TTC549 (cell line): Measurements from ENCODE around the gene CDX2.
"Not testable (repeated sequence)": the region's sequence is repeated elsewhere in the genome, so short reads cannot be mapped to it uniquely, and the experiment has no call there.

Source experiments
- FAIRE-seq: peaks from 2 replicates; lab custom pipeline; 2012; peaks lifted over from hg19 to GRCh38; lab: Jason Lieb, UNC

CDX2 gene

DNA sequence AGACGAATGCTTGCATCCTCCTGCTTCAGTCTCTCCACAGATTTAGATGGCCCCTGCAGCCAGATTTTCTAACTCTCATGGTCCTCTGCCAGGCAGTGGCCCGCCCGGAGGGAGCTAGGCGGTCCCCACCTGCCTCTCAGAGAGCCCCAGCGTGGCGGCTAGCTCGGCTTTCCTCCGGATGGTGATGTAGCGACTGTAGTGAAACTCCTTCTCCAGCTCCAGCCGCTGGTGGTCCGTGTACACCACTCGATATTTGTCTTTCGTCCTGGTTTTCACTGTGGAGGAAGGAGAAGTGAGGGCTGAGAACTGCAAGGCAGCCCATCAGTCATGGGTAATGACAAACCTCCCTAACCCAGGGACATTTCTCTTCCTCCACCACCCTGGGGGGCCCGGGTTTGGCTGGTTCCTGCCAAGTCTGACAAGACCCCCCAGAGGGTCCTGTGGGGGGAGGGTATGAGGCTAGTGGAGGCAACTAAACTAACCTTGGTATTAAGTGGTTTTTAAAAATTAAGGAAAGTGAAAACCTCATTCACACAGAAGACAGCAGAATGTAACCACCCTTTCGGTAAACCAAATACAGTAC lies 4.3 kb downstream of the CDX2 start:
- no peak for FAIRE-seq

DNA sequence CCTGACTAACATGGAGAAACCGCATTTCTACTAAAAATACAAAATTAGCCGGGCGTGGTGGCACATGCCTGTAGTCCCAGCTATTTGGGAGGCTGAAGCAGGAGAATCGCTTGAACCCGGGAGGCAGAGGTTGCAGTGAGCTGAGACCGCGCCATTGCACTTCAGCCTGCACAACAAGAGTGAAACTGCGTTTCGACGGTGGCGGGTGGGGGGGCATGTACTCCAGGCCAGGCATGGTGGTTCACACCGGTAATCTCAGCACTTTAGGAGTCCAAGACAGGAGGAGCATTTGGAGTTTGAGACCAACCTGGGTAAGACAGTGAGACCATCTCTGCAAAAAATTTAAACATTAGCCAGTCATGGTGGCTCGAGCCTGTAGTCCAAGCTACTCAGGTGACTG lies 4.9 kb downstream of the CDX2 start:
- FAIRE-seq = not testable (repeated sequence)

DNA sequence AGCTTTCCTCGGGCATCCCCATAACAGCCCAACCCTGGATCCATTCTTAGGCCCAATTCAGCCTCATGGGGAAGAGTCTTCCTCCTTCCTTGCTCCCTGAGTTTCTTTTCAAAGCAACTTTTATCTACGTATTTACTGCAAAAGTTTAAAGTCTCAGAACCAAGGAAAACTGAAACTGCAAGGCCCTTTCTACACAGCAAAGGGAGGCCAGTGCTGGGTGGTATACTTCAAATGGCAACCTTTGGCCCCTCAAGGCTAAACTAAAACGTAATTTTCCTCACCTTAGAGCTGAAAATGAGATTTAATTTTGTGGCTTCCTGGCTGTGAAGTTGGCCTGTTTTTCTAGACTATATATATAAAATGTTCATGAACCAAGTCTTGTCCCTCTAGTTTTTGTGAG lies 5.6 kb downstream of the CDX2 start:
- no peak for FAIRE-seq

DNA sequence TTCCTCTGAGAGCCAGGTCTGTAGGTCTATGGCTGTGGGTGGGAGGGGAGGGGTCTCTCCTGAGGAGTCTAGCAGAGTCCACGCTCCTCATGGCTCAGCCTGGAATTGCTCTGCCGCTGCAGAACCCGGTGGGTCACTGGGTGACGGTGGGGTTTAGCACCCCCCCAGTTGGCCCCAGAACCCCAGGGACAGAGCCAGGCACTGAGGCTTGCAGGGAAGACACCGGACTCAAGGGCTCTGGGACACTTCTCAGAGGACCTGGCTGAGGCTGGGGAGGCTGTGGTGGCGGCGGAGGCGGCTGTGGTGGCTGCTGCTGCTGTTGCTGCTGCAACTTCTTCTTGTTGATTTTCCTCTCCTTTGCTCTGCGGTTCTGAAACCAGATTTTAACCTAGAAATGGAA lies 6.1 kb downstream of the CDX2 start:
- no peak for FAIRE-seq

DNA sequence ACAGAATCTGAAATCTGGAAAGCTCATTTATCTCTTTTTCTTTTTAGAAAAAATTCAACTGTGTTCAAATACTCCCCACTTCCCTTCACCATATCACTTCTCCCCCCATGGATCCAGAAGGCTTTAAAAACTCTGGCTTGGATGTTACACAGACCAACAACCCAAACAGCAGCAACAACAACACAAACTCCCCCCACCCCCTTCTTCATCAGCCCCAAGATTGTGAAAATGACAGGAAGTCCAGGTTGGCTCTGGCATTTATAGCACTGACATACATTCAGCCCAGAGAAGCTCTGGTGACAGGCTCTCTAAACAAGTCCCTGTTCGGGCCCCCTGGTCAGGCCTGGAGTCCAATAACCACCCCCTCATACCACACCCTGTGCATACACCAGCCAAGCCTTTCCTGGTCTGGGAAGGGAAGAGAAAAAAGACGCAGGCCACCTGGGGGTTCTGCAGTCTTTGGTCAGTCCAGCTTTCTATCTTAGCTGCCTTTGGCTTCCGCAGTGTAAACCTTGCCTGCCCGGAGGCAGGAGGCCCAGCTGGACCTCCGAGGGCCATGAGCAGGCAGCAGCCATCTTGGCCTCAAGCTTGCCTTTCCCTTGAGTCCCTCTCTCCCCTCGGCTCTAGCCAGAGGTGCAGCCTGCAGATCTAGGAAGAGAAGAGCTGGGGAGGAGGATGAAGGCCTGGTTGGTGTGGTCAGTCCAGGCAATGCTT lies 6.8 kb downstream of the CDX2 start:
- FAIRE-seq = no peak

DNA sequence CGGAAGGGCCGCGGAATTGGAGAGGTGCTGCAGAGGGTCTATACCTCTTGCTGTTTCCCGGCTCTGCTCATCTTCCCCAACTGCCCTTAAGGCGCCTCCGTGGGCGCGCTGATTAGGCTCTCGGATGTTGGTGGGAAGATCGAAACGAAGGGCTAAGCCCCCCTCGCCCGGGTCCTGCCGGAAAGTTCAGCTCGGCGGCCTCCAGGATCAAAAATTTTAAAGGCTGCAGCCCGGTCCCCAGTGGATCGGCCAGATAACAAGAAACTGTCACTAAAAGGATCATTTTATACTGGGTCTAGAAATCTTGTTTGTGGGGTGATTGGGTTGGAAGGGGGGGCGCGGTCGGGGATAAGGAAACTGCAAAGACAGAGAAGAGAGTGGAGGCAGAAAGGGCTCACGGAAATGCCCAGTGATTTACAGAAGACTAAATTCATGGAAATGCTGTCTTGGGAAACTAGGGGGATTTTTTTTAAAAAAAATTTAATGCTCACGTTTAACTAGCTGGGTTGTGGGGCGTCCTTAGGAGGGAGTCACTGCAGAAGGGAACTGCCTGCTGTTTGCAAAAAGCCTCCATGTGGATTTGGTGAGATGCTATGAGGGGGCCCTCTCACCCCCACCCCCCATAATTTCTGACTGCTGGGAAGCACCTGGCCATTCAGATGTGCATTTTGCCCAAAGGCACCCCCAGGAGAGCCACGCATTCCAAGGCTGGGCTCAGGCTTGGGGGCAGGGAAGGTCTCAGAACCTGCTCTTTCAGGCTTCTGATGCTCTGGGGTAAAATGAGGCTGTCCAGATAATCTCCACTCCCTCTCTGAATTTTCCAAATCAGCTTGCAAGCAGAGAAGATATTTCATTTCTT lies 7.7 kb downstream of the CDX2 start:
- no peak for FAIRE-seq

DNA sequence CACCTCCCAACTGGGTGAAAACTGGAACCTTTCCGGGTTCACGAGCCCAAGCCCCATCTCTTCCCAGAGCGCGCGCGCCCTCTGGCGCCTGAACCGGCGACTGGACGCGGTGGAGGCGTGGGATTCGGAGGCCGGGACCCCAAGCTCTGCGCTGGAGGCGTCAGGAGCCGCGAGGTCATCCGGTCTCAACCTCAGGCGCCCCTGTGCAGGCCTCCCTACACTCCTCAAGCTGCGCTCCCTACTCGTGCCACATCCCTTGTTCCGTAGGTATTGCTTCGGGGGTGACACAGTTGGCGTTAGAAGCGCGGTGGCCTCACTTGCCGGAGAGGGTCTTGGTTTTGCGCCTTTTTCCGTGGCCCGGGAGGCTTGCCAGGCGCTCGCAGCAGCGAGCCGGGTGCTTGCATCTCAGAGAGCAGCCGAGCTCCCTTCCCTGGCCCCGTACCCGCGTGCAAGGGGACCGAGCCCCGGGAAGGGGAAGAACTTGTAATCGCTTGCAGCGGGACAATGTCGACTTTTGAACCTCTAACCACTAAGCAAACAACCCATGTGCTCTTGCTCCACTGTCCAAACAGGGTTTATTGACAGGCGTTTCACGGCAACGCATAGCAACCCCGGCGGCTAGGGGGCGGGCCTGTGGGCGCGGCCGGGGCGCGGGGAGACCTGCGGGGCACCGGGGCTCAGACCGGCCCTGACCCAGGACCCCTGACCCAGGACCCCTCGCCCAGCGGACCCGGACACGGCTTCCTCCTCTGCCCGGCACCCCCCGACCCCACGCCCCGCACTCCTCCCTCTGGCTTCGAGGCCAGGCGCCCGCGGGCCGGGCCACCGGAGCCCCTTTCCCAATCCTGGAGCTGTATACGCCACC lies 8.5 kb downstream of the CDX2 start:
- FAIRE-seq = no peak

DNA sequence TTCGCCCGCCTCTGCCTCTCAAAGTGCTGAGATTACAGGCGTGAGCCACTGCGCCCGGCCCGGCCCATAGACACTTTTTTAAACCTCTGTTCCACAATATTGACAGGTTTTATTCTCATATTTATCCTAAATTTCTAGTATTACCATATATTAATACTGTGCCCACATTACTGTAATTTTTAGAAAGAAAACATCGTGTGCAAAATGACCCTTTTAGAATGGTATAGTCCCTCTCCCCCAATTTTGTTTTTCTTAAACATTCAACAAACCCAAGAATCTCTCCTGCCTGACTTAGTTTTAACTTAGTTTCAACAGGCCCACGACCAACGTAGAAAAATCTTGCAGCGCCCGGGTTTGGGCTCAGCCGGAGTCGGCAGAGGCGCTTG lies 9.1 kb downstream of the CDX2 start:
- no peak for FAIRE-seq

DNA sequence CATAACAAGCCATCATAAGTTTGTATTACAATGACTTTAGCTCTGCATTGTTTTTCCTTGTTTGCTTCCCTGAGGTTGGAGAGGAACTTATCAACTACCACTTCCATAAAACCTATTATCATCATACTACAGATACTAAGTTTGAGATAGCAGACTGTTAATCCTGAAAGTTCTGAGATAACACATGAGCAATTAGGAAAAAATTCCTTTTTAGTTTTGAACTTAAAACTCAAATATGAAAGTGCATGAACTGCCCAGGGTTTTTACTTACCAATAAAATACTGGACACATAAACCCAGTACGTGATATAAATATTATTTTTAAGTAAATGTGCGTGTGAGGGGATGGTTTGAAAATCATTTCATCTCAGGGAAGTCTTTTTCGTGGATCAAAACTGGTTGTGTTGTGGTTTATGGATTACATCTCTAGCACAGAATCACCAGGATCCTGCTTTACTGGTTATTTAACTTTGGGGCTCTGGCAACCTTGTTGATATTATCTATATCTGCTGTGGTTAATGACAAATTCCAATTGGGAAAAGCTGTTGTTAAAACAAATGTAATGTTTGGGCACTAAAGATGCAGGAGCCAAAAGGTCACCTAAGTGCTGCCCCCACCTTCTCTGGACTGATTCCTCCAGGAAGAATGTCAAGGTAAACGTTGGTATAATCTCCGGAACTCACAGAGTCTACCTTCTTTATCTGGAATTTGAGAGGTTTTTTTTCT lies 12.4 kb downstream of the CDX2 start:
- no peak for FAIRE-seq

DNA sequence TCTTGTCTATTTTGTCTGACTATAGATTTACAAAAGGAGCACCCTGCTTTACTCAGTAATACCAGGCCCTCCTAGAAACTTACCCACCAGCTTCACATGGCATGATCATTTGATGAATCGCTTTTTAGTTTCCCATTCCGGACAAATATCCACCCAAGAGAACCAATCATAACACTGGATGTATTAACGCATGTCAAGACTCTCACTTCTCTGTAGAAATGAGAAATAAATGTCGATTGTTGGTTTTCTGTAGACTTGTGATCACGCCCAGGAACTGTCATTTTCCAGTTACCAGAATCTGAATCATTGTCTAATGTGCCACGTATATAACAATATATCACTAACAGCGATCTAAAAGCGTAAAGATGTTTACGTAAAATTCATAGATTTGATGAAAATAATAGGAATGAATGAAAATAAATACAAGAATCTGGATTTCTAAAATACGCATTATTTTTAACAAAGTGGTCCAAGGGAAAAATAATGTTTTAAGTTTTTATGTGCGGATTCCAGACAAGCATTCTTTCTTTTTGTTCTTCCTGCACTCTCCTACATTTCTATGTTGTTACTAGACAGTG lies 14.0 kb downstream of the CDX2 start:
- no peak for FAIRE-seq

DNA sequence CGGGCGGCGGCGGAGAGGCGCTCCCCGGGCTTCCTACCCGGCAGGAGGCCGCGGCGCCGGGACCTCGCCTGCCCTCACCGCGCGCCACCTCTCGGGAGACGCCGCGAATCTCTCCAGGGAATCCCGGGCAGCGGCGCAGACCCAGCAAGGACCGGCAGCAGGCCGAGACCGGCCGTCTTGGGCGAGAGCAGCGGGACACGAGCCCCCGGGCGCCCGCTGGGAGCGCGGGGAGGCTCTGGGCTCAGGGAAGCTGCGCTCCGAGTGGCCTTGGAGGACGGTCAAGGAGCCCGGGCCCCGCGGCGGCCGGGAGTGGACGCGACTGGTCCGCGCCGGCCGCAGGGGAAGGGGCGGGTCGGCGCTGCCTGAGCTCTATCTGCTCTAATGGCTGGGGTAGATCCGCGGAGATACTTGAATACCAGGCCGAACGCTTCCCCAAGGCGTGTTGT lies 14.7 kb downstream of the CDX2 start:
- no peak for FAIRE-seq

DNA sequence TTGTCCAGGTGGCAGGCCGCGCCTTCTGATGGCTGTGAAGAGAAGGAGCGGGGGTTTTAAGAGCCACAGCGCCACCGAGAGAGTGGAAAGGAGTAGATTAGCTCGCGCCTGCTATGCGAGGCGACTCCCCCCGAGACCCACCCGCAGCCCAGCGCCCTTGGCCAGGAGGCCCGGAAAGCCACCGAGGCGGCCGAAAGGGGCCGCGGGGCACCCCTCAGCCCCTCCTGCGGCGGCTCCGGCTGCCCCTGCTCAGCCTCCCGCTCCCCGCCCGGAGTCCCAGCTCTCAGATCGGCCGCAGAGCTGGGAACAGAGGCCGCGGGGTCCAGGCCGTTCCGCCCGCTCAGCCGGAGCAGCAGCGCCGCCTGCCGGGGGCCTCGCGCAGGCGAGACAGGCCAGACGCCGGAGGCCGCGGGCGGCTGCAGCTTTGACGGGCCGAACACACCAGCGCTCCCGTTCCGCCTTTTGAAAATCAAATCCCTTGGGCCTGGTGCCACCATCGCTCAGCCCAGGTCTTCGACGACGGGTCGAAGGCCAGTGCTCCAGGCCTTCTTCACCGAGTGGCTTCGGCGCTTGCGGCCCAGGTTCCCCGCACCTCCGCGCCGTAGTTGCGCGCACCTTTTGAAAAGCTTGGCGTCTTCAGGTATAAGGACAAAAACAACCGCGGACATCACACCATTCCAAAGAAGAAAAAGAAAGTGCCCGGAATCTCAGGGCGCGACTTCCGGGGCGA lies 15.3 kb downstream of the CDX2 start:
- FAIRE-seq = no peak

DNA sequence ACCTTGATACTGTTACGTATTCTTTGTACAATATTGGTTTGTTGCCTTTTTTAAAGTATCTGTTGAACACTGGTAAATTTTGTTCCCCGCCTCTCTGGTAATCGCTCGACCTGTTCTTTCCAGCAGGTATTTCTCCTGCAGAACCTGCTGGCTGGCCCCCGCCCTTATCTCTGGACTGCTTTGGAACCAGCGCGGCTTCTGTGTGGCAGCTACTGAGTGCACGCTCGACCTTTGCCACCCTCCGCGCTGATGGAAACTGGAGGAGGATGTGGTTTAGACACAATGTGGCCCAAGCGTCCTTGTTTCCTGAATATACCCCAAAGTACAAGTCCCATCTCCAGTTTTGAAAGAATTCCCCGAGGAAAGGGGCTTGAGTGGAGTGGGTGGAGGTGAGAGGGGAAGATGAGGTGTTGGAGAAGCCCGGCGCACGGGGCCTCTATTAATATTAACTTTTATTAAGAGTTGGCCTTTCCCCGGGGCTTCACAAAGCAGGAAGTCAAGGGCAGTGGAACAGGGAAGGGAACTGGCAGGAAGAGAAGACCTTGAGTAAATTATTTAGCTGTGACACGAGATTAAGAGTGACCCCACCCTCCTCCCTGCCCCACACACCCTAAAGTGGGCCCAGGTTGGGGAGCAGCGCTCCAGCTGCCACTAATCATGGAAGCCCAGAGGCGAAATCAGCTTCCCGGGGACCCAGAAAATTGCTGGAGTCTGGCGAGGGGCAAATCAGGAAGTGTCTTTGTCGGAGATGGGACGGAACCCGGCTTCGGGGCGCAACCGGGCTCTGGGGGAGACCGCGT lies 16.0 kb downstream of the CDX2 start:
- no peak for FAIRE-seq

DNA sequence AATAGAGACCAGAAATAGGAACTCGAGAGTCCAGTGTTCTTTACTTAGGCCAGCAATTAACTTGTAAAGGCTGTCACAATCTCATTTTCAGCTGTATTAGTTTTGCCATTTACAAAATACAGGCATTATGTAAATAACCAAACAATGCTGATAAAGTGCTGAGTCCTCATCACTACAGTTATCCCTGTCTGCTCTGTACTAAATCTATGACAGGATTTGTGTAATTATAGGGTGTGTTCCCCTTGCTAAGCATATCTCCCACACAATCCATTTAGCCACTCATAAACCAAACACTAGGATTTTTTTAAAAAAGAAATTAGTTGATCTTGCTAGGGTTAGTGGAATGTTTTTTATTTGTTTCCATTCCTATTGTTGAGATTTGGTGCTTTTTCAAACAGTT lies 26.1 kb downstream of the CDX2 start:
- FAIRE-seq = no peak

DNA sequence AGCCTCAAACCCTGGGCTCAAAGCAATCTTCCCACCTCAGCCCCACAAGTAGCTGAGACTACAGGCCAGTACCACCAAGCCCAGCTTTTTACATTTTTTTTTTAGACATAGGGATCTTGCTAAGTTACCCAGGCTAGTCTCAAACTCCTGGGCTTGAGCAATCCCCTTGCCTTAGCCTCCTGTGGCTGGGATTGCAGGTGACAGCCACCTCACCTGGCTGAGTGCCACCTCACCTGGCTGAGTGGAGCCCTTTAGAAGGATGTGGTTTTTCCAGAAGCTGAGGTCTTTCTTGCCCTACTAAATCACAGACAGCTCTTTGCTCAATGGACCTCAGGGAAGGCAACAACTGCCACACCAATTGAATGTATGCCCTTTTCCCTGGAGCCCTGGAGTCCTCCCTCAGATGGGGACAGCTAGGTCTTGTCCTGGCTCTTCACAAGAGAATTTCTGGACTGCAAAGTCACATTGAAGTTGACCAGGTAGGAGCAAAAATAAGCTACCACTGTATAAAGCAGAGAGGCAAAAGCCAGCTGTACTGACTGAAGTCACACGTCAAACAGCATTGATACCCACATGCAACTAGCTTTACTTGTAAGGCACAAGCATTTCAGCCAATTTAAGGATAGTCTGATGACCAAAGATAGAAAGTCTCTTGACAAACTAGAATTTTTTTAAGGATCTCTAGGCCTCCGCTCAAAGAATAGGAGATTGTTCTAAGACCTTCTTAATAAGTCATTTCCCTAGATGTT lies 35.4 kb downstream of the CDX2 start:
- no peak for FAIRE-seq

DNA sequence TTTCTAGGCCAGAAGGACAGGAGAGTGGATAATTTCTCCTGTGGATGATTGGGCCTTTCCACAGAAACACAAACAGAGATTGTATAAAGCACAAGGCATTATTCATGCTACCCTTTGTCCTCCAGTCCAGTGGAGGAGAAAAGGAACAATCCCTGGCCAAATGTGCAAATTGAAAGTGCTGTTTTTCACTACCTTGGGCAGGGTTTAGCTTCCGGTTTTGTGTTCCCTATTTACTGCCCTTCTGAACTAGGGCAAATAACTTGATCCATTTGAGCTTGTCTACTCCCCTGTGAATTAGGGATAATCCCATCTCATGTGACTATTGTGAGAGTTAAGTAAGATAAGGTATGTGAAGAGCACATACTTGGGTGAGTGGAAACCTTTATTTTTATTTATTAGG lies 36.0 kb downstream of the CDX2 start:
- FAIRE-seq = no peak

DNA sequence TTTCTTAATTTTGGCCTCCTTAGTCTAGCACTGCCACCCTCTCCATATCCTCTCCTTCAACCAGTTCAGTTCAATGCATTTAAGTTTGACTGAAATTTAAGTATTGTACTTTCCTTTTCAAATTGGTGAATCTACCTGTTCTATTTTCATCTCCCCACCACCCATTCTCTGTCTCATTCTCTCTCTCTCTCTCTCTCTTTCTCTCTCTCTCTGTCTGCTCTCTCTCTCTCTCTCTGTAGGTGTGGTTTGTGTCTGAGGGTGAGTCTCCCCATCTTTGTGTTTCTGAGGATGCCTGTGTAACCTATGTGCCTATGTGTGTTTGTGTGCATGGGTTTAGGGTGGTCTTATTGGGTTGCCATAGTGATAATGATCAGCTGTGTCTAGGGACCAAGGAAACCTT lies 39.2 kb downstream of the CDX2 start:
- no peak for FAIRE-seq

DNA sequence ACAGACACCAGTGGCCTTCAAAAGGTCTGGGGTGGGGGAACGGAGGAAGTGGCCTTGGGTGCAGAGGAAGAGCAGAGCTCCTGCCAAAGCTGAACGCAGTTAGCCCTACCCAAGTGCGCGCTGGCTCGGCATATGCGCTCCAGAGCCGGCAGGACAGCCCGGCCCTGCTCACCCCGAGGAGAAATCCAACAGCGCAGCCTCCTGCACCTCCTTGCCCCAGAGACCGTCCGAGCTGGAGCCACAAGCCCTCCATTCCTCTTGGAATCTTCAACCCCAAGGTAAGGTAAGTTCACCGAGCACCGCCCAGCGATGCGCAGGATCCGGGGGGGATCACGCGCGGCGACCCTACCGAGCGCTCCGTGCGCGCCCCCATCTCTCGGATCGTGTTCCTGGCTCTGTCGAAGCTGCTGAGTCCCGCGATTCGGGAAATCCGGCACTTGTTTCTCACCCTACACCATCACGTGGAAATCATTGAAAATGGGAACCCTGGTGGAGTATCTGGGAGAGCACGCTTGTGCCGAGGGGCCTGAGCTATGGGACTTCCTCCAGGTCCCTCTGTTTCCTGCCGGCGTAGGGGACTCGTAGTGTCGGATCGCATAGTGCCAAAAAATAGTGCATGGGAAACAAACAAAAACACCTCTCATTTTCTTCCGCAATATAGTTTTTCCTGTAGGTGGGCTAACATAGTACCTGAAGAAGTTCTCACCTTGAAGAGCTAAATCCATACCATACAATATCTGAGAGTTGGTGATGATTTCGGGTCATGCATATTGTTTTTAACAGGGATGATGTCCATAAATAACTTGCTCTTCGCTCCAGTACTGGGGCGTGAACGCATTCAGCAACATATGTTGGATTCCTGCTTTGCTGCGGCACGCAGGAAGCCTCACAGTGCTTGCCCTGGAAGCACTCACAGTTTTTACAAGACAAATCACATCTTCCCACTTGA lies 40.0 kb downstream of the CDX2 start:
- no peak for FAIRE-seq
